Endothelial cell of umbilical vein (primary cell): ENCODE results near the gene ACIN1. TPM values are rescaled to one million over a fixed set of nuclear protein-coding genes. Genes with fewer than 3 reads are reported as not detected.

Source experiments
- BruUV-seq: library from RNA; stranded (reverse); fragments of 400-500 nt; replicated peaks from 2 replicates; lab custom pipeline; 2021; lab: Mats Ljungman, UMichigan
- CTCF ChIA-PET: fragments of 300-600, 350-600 bp; sonication (Branson Sonifier 250); formaldehyde crosslinking; loops from one replicate; lab custom pipeline; 2021; ENCODE audit warnings: antibody characterized with exemption, inconsistent platforms; lab: Charles Lee
- POLR2A ChIA-PET: fragments of 300-600, 350-600 bp; sonication (Branson Sonifier 250); formaldehyde crosslinking; loops from one replicate; lab custom pipeline; 2021; ENCODE audit warnings: antibody characterized with exemption, inconsistent platforms; lab: Charles Lee
- DNase-seq: peaks from one replicate; pipeline ENCODE4 v3.0.0-alpha.2; 2011; ENCODE audit warnings: low read depth, low spot score
- FAIRE-seq: peaks from 2 replicates; lab custom pipeline; 2011; peaks lifted over from hg19 to GRCh38; lab: Jason Lieb, UNC
- H2AFZ ChIP-seq: 2 replicates; pipeline ENCODE4 v1.6.0; 2012; ENCODE audit warnings: low read depth, low read length, control low read depth, inconsistent platforms
- H3K27ac ChIP-seq: 2 replicates; pipeline ENCODE4 v1.5.1; 2011; ENCODE audit warnings: low read depth, mild to moderate bottlenecking, control low read depth, low read length, moderate library complexity; ENCODE audit not compliant: insufficient read depth
- H3K27me3 ChIP-seq, 2 experiments: 2 replicates each; pipeline versions ENCODE4 v1.6.0 to v1.6.1; 2011; ENCODE audit warnings: low read length in 2 of 2, mixed read lengths in 1 of 2; ENCODE audit not compliant: control insufficient read depth in 2 of 2, insufficient read depth in 2 of 2
- H3K36me3 ChIP-seq, 2 experiments: 2 replicates in 1 of 2; 3 replicates in 1 of 2; pipeline ENCODE4 v1.5.1; 2011; ENCODE audit warnings: low read length in 2 of 2, mild to moderate bottlenecking in 1 of 2, moderate library complexity in 1 of 2; ENCODE audit not compliant: control insufficient read depth in 2 of 2, insufficient read depth in 2 of 2; ENCODE audit errors: extremely low read depth in 1 of 2
- H3K4me1 ChIP-seq: 3 replicates; pipeline ENCODE4 v1.5.1; 2011; ENCODE audit warnings: mild to moderate bottlenecking, low read length; ENCODE audit not compliant: control insufficient read depth, insufficient read depth; ENCODE audit errors: extremely low read depth
- H3K4me2 ChIP-seq: 2 replicates; pipeline ENCODE4 v1.6.1; 2011; ENCODE audit warnings: low read length, control low read depth, mixed read lengths; ENCODE audit not compliant: insufficient read depth
- H3K4me3 ChIP-seq, 3 experiments: fragments of 200-600 bp in 1 of 3; sonication (generic), shearing (Covaris generic) in 1 of 3; replicated peaks in 1 of 3; 2 replicates each; pipeline ENCODE4 v1.5.1; 2011 to 2016; ENCODE audit warnings: control low read depth in 3 of 3, low read length in 3 of 3, mild to moderate bottlenecking in 2 of 3, inconsistent platforms in 1 of 3, low read depth in 1 of 3, moderate library complexity in 1 of 3; ENCODE audit not compliant: insufficient read depth in 1 of 3
- H3K79me2 ChIP-seq: 2 replicates; pipeline ENCODE4 v1.6.0; 2012; ENCODE audit warnings: low read length, inconsistent platforms; ENCODE audit not compliant: control insufficient read depth, insufficient read depth
- H3K9ac ChIP-seq: replicated peaks from 2 replicates; pipeline ENCODE3; 2011; ENCODE audit warnings: low read length, control low read depth; ENCODE audit not compliant: insufficient read depth; ENCODE audit errors: extremely low read depth
- H3K9me1 ChIP-seq: replicated peaks from 3 replicates; pipeline ENCODE4 v1.6.0; 2011; ENCODE audit warnings: mild to moderate bottlenecking, low read length; ENCODE audit not compliant: control insufficient read depth, insufficient read depth; ENCODE audit errors: extremely low read depth
- H3K9me3 ChIP-seq: replicated peaks from 2 replicates; pipeline ENCODE4 v1.5.1; 2012; ENCODE audit warnings: low read length, inconsistent platforms; ENCODE audit not compliant: control insufficient read depth, insufficient read depth
- H4K20me1 ChIP-seq: replicated peaks from 2 replicates; pipeline ENCODE3; 2011; ENCODE audit warnings: mild to moderate bottlenecking, low read length; ENCODE audit not compliant: control insufficient read depth, insufficient read depth; ENCODE audit errors: extremely low read depth
- CTCF ChIP-seq, 2 donors: IDR thresholded peaks; 1 replicate in 1 of 2; 2 replicates in 1 of 2; pipeline ENCODE4 v1.5.1; 2011; ENCODE audit warnings: low read length in 2 of 2, mild to moderate bottlenecking in 2 of 2, moderate library complexity in 2 of 2, control low read depth in 1 of 2, inconsistent platforms in 1 of 2, low read depth in 1 of 2; ENCODE audit not compliant: insufficient read depth in 1 of 2; ENCODE audit errors: extremely low read depth in 1 of 2
- EZH2 ChIP-seq: IDR thresholded peaks from 2 replicates; pipeline ENCODE4 v1.6.1; 2012; ENCODE audit warnings: borderline replicate concordance, low read depth, mild to moderate bottlenecking, moderate library complexity, low read length, inconsistent platforms; ENCODE audit not compliant: severe bottlenecking
- FOS ChIP-seq: IDR thresholded peaks from 2 replicates; pipeline ENCODE4 v1.6.1; 2011; ENCODE audit warnings: mild to moderate bottlenecking, low read length, moderate library complexity, borderline replicate concordance; ENCODE audit not compliant: insufficient read depth
- GATA2 ChIP-seq: IDR thresholded peaks from 2 replicates; pipeline ENCODE4 v1.7.0; 2011; ENCODE audit warnings: low read depth, mild to moderate bottlenecking, moderate library complexity, mixed read lengths, low read length; ENCODE audit not compliant: insufficient read length, insufficient read depth
- JUN ChIP-seq: IDR thresholded peaks from 2 replicates; pipeline ENCODE4 v1.6.1; 2011; ENCODE audit warnings: borderline replicate concordance, low read depth; ENCODE audit not compliant: insufficient read length, insufficient read depth
- MAX ChIP-seq: IDR thresholded peaks from 2 replicates; pipeline ENCODE4 v1.6.1; 2011; ENCODE audit not compliant: insufficient read depth, insufficient read length
- MYC ChIP-seq: IDR thresholded peaks from one replicate; pipeline ENCODE4 v1.6.1; 2011; ENCODE audit warnings: mild to moderate bottlenecking, low read depth, low read length
- POLR2A ChIP-seq: IDR thresholded peaks from 2 replicates; pipeline ENCODE4 v1.6.1; 2012; ENCODE audit warnings: low read depth, mild to moderate bottlenecking, control low read depth, low read length
- POLR2AphosphoS5 ChIP-seq: IDR thresholded peaks from 2 replicates; pipeline ENCODE4 v1.6.1; 2012; ENCODE audit warnings: low read depth, mild to moderate bottlenecking, control low read depth, low read length, moderate library complexity; ENCODE audit not compliant: insufficient read depth
- dilution Hi-C: fragments of 300-500 bp; cut with MboI; formaldehyde crosslinking; loops from one replicate; pipeline ENCODE4 v1.15.0; 2019; ENCODE audit warnings: low sequenced_read_pairs; ENCODE audit not compliant: extremely low pct_ligation_motif_present
- intact Hi-C: fragments of 100-400 bp; cut with micrococcal nuclease; formaldehyde crosslinking; loops from one replicate; pipeline ENCODE4 v1.10.0; 2022
- polyA plus RNA-seq, 4 experiments: library from polyadenylated mRNA; depleted of rRNA in 3 of 4; stranded (reverse) in 3 of 4; unstranded in 1 of 4; fragments of >200 nt; gene quantifications; 2 replicates each; pipeline versions ENCODE4 v1.2.1 to v1.2.3, GENCODE V29; 2011 to 2012; ENCODE audit warnings: missing spikeins in 1 of 4
- total RNA-seq: library from RNA; stranded (reverse); gene quantifications from 2 replicates; pipeline ENCODE4 v1.2.3, GENCODE V29; 2021

The ACIN1 gene
- total and polyA plus RNA-seq, 2 donors (not counting 3 experiments of a cell fraction or from before 2014, with no cell fraction given), result 146 to 240 TPM

GRCh38 chr14:23017091-23017490, 77.8 kb downstream of the ACIN1 start:
- Histone ChIP-seq H3K9me3 (no peaks in the 10 kb centered on the region), H3K79me2 (no peaks in the 10 kb centered on the region), H2AFZ (no peak overlapping the region), H3K36me3 (no peaks in the 10 kb centered on the region), H3K27me3 (no peaks in the 10 kb centered on the region), H3K9ac (no peak overlapping the region), H3K4me3 (no peak overlapping the region), H3K4me1 (no peaks in the 10 kb centered on the region), H3K4me2 (no peak overlapping the region), H3K27ac (no peak overlapping the region), H4K20me1 (no peaks in the 10 kb centered on the region), H3K9me1 (no peaks in the 10 kb centered on the region)
- TF ChIP-seq EZH2 (no peak), POLR2AphosphoS5 (no peak), GATA2 (no peak), MAX (no peak), JUN (no peak), MYC (no peak), POLR2A (no peak), FOS (no peak), CTCF (IDR thresholded peaks at IDR 0.05; ENCODE audit: extremely low read depth in 1 of 2, insufficient read depth in 1 of 2, low read depth in 1 of 2, low read length in 2 of 2) (no peak)
- intact Hi-C loops (no loop called here), dilution Hi-C loops (no loop called here)
- POLR2A ChIA-PET, result no interaction called here
- no peak for DNase-seq
- no peak for FAIRE-seq
- no TSS peak for BruUV-seq
- CTCF ChIA-PET, result interaction anchor here (0.7 to 2.9 kb wide), 6 partner anchors 12 to 30 kb away, joined by 3 to 13 read pairs (median 4); no protein-coding TSS in a partner anchor
